Memory B cell (primary cell): Measurements from ENCODE around the gene LIX1L.
A peak's percentile ranks its signal among the peaks of the same experiment; 100 is the strongest.

Source experiments
- ATAC-seq: fragments of 150-1000 bp; cut with Tn5 transposase; 2 replicates; pipeline ENCODE4 v1.10.0; 2021; ENCODE audit warnings: low read depth, mild to moderate bottlenecking, moderate library complexity
- DNase-seq, 2 donors: peaks; one replicate each; pipeline ENCODE4 v3.0.0; 2022; ENCODE audit warnings: low spot score in 2 of 2
- H3K27ac Mint-ChIP-seq: one replicate; pipeline ENCODE4 v1.8.0; 2022; ENCODE audit warnings: mild to moderate bottlenecking, moderate library complexity, mixed read lengths
- H3K27me3 Mint-ChIP-seq: one replicate; pipeline ENCODE4 v1.8.0; 2022; ENCODE audit warnings: mixed read lengths
- H3K36me3 Mint-ChIP-seq: one replicate; pipeline ENCODE4 v1.8.0; 2022; ENCODE audit warnings: mild to moderate bottlenecking, mixed read lengths
- H3K4me1 Mint-ChIP-seq: one replicate; pipeline ENCODE4 v1.8.0; 2022; ENCODE audit warnings: mixed read lengths
- H3K4me3 Mint-ChIP-seq: one replicate; pipeline ENCODE4 v1.8.0; 2022; ENCODE audit warnings: mild to moderate bottlenecking, moderate library complexity, mixed read lengths
- H3K9me3 Mint-ChIP-seq: one replicate; pipeline ENCODE4 v1.8.0; 2022; ENCODE audit warnings: mixed read lengths

LIX1L gene

DNA sequence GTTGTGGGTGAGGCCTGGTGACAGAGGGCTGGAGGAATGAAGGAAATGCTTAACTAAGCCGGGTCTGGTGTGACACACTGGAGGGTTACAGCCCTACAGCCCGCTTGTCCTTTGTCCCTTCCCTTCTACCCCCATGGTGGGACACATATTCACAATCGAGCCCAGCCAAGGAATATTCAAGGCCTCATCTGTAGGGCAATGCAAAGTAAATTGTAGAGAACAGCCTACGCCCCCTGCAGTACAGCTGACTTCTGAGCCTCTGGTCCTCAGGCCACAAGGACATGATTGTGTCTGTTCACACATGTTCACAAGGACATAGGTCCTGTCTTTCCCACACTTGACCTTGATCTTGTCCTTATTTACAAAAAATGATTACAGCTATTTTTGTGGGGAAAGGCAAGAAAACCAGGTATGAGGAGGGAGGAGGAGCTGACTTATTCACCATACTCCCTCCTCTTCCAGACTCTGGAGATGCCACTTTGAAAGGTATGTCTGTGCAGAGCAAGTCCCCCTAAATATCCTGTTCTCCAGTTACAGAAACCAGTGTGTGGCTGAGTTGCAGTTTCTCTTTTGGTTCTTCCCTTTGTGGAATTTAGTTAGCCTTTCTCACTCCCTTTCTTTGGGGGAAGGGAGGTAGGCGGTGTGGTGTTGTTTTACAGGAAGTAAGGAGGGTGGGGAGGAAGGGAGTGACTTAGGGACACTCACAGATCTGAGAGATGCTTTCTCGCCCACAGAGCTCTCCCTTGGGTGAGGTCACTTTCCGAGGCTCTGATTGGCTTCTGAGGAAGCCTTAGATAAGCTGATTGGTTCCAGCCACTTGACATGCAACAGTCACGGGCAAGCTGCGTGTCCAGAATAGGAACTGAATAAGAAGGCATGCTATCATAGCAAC lies 21.3 kb upstream of the LIX1L start:
- Mint-ChIP-seq H3K4me3 (no peak overlapping the region), H3K27me3 (no peaks in the 10 kb centered on the region), H3K4me1 (peaks cover 43% of the 10 kb centered on the region), H3K9me3 (no peaks in the 10 kb centered on the region), H3K36me3 (peaks cover 7% of the 10 kb centered on the region), H3K27ac (no peak overlapping the region)
- peak; percentile 83 for ATAC-seq
- DNase-seq, result peak; percentile 55 to 75

DNA sequence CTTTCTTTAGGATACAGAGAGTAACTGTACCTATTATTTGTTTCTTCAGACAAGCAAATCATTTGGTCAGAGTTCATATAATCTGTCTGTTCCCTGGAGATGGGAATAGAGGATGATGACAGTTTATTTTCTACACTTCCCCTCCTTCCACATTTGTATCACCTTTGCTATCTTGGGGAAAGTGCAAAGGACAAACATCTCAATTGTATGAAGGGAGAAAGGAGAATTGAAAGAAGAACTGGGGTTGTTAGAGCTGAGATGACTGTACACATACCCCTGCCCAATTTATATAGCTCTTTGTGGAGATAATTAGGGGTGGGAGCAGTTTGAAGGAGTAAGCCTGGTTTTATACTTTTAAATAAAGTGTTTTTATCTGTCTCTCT lies 20.6 kb upstream of the LIX1L start:
- Mint-ChIP-seq H3K36me3 (peaks cover 7% of the 10 kb centered on the region), H3K27me3 (no peaks in the 10 kb centered on the region), H3K4me1 (peaks cover 37% of the 10 kb centered on the region), H3K9me3 (no peaks in the 10 kb centered on the region), H3K27ac (no peak overlapping the region), H3K4me3 (no peak overlapping the region)
- ATAC-seq (no peak), DNase-seq (no peak)

DNA sequence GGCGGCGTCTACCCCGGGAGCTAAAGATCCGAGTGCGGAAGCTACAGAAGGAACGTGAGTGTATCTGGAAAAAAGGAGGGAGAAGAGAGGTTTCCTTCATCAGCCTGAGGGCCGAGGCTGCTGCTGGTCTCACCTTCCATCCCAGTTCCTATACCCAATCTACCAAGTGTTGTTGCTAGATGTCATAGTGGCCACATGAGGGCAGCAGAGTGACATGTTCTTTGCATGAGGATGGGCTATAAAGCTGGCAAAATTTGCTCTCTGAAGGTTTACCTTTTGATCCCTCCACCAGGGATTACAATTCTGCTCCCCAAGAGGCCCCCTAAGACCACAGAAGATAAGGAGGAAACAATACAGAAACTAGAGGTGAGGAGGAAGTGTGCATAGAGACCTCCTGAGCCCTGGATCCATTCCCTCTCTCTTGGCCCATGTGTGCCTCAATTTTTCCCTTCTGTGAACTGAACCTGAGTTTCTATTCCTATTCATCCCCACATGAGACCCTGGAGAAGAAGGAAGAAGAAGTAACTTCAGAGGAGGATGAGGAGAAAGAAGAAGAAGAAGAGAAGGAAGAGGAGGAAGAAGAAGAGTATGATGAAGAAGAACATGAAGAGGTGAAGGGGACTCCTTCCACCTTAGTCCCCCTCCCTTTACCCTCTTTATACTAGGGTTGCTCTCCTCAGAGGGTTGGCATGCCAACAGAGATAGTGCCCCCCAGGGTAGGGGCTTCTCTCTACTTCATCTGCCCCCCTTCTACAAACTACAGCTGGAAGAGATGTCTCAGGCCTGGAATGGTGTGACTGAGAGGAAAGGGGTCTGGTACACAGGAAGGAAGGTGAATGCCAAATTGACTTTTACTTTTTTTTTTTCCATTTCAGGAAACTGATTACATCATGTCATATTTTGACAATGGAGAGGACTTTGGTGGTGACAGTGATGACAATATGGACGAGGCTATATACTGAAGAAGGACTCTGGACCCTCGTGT lies 20.0 kb upstream of the LIX1L start:
- H3K4me1 Mint-ChIP-seq, result peaks cover 35% of the 10 kb centered on the region
- DNase-seq (peak; percentile 59 to 67), ATAC-seq (peak; percentile 30)
- no peaks in the 10 kb centered on the region for H3K9me3 Mint-ChIP-seq
- H3K36me3 Mint-ChIP-seq, result peaks cover 7% of the 10 kb centered on the region
- no peak overlapping the region for H3K4me3 Mint-ChIP-seq
- no peak overlapping the region for H3K27ac Mint-ChIP-seq
- no peaks in the 10 kb centered on the region for H3K27me3 Mint-ChIP-seq

DNA sequence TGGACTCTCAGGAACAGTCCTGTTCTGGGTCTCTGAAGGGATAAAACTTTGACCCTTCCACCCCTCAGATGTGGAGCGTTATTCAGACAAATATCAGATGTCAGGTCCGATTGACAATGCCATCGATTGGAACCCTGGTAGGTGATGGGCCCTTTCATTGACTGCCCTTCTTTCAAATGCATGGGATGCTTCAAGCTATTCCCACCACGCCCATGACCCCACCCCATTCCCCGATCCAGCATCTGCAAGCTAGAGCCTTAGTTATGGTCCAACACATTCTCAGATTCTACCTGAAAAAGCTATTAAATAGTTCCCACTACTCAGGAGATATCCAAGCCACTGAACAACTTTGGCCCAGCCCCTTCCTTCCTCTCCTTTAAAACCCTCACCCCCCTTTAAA lies 19.2 kb upstream of the LIX1L start:
- H3K4me1 Mint-ChIP-seq, result peaks cover 28% of the 10 kb centered on the region
- no peak overlapping the region for H3K4me3 Mint-ChIP-seq
- DNase-seq, result no peak
- ATAC-seq, result no peak
- no peaks in the 10 kb centered on the region for H3K27me3 Mint-ChIP-seq
- no peaks in the 10 kb centered on the region for H3K9me3 Mint-ChIP-seq
- H3K27ac Mint-ChIP-seq, result no peak overlapping the region
- peaks cover 7% of the 10 kb centered on the region for H3K36me3 Mint-ChIP-seq

DNA sequence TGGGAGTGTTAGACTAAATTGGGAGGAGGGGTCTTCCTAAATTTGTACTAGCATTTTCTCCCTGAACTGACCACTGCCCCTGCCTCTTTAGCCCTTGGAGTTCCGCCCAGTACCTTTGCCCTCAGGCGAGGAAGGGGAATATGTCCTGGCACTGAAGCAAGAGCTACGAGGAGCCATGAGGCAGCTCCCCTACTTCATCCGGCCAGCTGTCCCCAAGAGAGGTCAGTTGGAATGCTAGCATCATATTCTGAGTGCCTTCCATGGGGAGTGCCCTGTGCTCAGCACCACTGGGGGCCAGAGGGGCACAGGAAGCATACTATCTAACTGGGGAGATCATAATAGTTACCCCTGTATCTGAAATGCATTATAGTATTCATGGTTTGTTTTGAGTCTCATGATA lies 17.4 kb upstream of the LIX1L start:
- Mint-ChIP-seq H3K4me1 (peaks cover 23% of the 10 kb centered on the region), H3K27me3 (no peaks in the 10 kb centered on the region), H3K4me3 (no peak overlapping the region), H3K27ac (peak overlapping the region; percentile 49), H3K9me3 (no peaks in the 10 kb centered on the region), H3K36me3 (peaks cover 7% of the 10 kb centered on the region)
- DNase-seq (no peak), ATAC-seq (no peak)

DNA sequence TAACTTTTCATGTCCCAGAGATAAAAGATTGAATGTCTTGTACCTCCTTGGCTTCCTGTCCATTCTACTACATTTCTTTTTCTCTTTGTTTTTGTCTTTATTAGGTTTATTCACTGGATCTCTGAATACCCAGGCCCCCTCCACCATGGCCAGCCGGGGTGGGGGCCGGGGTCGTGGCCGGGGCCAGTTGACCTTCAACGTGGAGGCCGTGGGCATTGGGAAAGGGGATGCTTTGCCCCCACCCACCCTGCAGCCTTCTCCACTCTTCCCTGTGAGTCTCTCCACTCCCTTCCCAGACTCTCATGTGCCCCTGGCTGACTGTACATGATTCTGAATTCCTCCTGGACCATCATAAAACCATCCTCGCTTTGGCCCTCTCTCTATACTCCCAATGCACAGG lies 16.9 kb upstream of the LIX1L start:
- H3K27ac Mint-ChIP-seq, result peak overlapping the region; percentile 49
- no peaks in the 10 kb centered on the region for H3K9me3 Mint-ChIP-seq
- ATAC-seq, result no peak
- no peaks in the 10 kb centered on the region for H3K27me3 Mint-ChIP-seq
- H3K4me1 Mint-ChIP-seq, result peaks cover 23% of the 10 kb centered on the region
- H3K4me3 Mint-ChIP-seq, result no peak overlapping the region
- peaks cover 7% of the 10 kb centered on the region for H3K36me3 Mint-ChIP-seq
- DNase-seq, result no peak

DNA sequence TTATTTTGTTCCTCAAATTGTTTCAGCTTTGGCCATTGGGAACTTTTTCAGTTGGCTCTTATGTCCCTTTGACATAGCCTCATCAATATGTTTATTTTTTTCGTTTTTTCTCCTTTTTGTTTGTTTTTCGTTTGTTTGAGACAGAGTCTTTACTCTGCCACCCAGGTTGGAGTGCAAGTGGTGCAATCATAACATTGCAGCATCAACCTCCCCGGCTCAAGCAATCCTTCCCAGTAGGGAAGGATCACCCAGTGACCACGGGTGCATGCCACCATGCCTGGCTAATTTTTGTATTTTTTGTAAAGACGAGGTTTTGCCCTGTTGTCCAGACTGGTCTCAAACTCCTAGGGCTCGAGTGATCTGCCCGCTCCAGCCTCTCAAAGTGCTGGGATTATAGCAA lies 14.8 kb upstream of the LIX1L start:
- Mint-ChIP-seq H3K36me3 (peaks cover 10% of the 10 kb centered on the region), H3K4me3 (no peak overlapping the region), H3K27me3 (no peaks in the 10 kb centered on the region), H3K4me1 (peaks cover 16% of the 10 kb centered on the region), H3K9me3 (no peaks in the 10 kb centered on the region), H3K27ac (no peak overlapping the region)
- no peak for DNase-seq
- no peak for ATAC-seq

DNA sequence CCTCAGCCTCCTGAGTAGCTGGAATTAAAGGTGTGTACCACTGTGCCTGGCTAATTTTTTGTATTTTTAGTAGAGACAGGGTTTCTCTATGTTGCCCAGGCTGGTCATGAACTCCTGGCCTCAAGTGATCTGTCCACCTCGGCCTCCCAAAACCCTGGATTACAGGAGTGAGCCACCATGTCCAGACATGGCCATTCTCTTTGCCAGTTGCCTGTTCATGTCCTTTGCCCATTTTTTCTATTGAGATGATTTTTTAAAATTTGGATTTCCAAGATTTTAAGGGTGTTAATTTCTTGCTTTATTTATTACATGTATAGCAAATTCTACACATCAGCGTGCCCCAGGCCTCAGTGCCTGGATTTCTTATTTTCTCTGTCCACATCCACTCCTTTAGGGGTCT lies 9.5 kb upstream of the LIX1L start:
- H3K36me3 Mint-ChIP-seq, result peaks cover 6% of the 10 kb centered on the region
- no peak overlapping the region for H3K27ac Mint-ChIP-seq
- peaks cover 25% of the 10 kb centered on the region for H3K4me1 Mint-ChIP-seq
- ATAC-seq (no peak), DNase-seq (no peak)
- no peaks in the 10 kb centered on the region for H3K9me3 Mint-ChIP-seq
- no peak overlapping the region for H3K4me3 Mint-ChIP-seq
- no peaks in the 10 kb centered on the region for H3K27me3 Mint-ChIP-seq

DNA sequence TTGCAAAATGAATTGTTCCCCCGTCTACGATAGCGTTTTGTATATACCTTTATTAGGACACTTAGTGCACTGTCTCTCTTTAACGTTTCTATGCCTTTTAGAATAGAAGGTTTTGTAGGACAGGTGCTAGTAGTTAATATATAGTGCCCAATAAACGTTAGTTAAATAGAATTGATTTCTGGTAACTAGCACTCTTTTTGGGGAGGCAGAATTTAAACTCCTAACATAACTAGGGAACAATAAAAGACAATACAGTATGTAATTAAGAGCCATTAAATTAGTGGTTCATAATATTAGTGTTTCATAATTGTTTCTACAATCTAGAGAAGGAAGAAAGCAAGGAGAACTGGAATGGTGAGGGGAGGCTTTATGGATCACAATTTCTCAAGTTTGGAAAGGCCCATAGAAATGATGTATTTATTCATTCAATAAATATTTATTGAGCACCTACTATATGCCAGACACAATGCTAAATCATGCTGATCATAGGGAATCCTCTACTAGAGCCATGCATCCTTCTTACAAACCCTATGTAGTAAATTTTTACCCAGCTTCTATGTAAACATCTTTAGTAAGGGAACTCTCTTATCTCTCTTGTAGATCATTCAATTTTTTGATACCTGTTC lies 7.4 kb upstream of the LIX1L start:
- Mint-ChIP-seq H3K4me1 (peaks cover 32% of the 10 kb centered on the region), H3K27ac (peak overlapping the region; percentile 74), H3K36me3 (peaks cover 6% of the 10 kb centered on the region), H3K27me3 (no peaks in the 10 kb centered on the region), H3K4me3 (peak overlapping the region; percentile 86), H3K9me3 (no peaks in the 10 kb centered on the region)
- ATAC-seq, result no peak
- DNase-seq, result no peak

DNA sequence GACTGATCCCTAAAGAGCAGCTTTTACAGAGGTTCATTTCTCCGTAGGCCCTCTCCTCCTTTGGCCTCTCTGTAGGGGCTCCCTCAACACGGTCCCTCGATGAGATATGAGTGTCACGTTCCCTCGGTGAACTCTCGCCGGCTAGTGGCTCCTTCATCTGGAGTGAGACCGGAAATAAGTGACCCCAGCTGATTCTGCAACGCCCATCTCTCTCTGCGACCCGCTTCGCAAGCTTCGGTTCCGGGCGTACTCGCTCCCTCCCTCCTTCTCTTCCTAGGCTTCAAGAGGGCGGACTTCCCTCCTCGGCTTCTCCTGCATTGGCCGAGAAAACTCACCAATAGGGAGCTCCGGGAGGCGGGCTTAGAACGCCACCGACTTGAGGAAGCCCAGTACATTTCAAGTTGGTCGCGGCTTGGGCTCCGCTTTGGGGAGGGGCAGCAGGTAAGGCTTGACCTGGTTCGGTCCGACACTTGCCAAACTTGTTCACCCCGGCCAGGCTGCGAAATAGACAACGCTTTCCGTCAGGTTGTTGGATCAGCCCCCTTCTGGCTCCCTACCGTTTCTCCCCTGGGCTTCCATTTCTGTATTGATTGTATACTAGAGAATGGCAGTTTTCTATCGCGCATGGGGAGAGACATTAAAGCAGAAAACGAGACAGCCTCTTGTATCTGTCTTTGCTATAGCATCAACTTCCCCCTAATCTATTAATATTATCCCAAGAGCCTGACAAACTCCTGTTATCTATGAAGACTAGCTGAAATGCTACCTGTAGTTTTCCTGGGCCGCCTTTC lies 6.7 kb upstream of the LIX1L start, which contains the start of the genes ANKRD34A and POLR3GL:
ANKRD34A (minus strand) TSS at position 248 of the 791 bp plus-strand sequence. CDS start 2,816 bp downstream, outside the sequence.
POLR3GL (plus strand) TSS at position 363 of the 791 bp plus-strand sequence. CDS start 10,176 bp downstream, outside the sequence.
- Mint-ChIP-seq H3K27ac (peak within 1 kb of the TSS; percentile 74), H3K36me3 (peaks cover 6% of the 10 kb centered on the region), H3K4me3 (peak within 1 kb of the TSS; percentile 86), H3K27me3 (no peaks in the 10 kb centered on the region), H3K4me1 (peaks cover 38% of the 10 kb centered on the region), H3K9me3 (no peaks in the 10 kb centered on the region)
- peak; percentile 87 for ATAC-seq
- peak; percentile 80 to 81 for DNase-seq

DNA sequence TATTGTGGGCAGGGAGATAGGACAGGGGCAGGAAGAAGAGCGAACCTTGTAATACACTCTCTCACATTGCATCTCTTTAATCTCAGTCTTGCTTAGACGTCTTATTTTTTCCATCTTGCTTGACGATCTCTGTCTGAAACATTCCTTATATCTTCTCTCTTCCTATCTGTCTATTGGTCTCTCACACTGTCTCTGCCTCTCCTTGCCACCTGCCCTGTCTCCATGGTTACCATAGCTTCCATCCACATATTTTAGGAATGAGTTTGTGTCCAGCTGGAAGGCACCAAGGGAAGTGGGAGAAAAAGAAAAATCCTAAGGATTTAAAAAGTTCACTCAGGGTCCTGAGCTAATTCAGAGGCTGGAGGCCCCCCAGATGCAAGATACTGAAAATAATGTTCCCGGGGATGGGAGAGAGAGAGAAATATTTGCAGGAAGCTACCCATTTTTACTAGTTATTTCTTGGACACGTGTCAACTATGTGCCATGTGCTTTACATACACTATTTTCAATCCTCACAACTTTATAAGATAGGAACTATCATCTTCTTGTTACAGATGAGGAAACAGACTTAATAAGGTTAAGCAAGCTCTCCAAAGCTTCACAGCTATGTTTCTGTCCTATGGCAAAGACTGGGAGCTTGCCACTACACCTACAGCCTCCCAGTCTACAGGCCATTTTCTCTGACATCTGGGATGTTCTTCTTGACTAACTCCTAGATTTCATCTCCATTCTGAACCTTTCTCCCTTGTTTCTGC lies 5.6 kb upstream of the LIX1L start:
- Mint-ChIP-seq H3K9me3 (no peaks in the 10 kb centered on the region), H3K4me3 (peak overlapping the region; percentile 86), H3K4me1 (peaks cover 47% of the 10 kb centered on the region), H3K36me3 (peaks cover 6% of the 10 kb centered on the region), H3K27ac (peak overlapping the region; percentile 74), H3K27me3 (no peaks in the 10 kb centered on the region)
- DNase-seq (no peak), ATAC-seq (no peak)

DNA sequence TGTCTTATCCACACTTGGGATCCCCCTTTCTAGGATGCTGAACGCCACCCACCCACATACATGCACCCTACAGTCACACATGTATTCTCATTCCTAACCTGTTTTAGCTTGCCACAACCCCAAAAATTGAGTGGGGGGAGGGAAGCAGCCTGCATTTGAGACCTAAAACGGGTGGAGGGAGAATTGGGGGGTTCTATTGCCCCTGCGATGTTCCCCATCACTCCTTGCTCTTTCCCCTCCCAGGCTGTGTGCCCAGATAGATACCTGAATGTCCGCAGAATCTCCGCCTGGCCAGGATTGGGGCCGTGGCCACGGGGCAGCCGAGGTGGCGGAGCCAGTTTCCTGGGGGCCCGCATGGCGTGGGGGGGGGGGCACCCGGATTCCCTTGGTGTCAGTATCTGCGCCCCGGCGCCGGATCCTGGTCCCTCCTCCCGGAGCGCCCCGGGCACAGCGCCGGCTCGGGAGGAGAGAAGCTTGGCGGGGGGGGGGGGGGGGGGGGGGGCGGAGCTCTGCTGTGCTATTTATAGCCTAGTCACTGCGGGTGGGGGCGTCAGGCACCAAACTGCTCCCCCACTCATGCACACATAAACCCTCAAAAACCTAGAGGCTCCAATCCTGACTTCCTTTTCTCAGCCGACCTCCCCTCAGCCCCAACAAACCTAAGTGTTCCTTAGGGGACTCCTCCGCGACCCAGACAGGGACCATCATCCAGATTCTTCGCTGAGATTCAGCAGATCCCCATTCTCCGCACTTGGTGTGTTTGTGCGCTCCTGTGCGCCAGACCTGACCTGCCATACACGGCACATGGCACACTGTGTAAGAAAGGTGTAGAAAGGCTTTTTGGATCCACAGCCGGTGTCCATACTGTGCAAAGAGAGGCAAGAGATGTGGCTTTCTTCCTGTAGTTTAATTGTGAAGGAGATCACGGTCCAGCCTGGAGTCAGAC lies 4.6 kb upstream of the LIX1L start:
- H3K4me1 Mint-ChIP-seq, result peaks cover 50% of the 10 kb centered on the region
- DNase-seq (no peak), ATAC-seq (no peak)
- peaks cover 1% of the 10 kb centered on the region for H3K36me3 Mint-ChIP-seq
- H3K4me3 Mint-ChIP-seq, result peak overlapping the region; percentile 86
- no peaks in the 10 kb centered on the region for H3K27me3 Mint-ChIP-seq
- H3K27ac Mint-ChIP-seq, result peak overlapping the region; percentile 74
- no peaks in the 10 kb centered on the region for H3K9me3 Mint-ChIP-seq
